Hepatocyte (in vitro differentiated cells): ENCODE measurements around the gene MYO5A. TPM values are rescaled to one million over a fixed set of nuclear protein-coding genes. Genes with fewer than 3 reads are reported as not detected.

Experiments used
- DNase-seq: peaks from one replicate; pipeline ENCODE4 v3.0.0-alpha.2; 2016; ENCODE audit warnings: low spot score
- H2AFZ ChIP-seq: fragments of 200-600 bp; sonication (generic); 2 replicates; pipeline ENCODE4 v1.6.0; 2016; ENCODE audit warnings: antibody characterized with exemption, mild to moderate bottlenecking
- H3K27ac ChIP-seq: fragments of 200-600 bp; sonication (generic); 2 replicates; pipeline ENCODE4 v1.5.1; 2016; ENCODE audit warnings: mild to moderate bottlenecking
- H3K27me3 ChIP-seq: fragments of 200-600 bp; sonication (generic); 2 replicates; pipeline ENCODE4 v1.6.1; 2016
- H3K36me3 ChIP-seq: fragments of 200-600 bp; sonication (generic); replicated peaks from 2 replicates; pipeline ENCODE4 v1.5.1; 2016; ENCODE audit warnings: low read depth; ENCODE audit not compliant: insufficient read depth
- H3K4me1 ChIP-seq: fragments of 200-600 bp; sonication (generic); 2 replicates; pipeline ENCODE4 v1.5.1; 2016; ENCODE audit warnings: mild to moderate bottlenecking, moderate library complexity; ENCODE audit not compliant: insufficient read depth
- H3K4me2 ChIP-seq: fragments of 200-600 bp; sonication (generic); 2 replicates; pipeline ENCODE4 v1.6.0; 2016
- H3K4me3 ChIP-seq: fragments of 200-600 bp; sonication (generic); 2 replicates; pipeline ENCODE4 v1.5.1; 2016; ENCODE audit warnings: mild to moderate bottlenecking
- H3K79me2 ChIP-seq: fragments of 200-600 bp; sonication (generic); 2 replicates; pipeline ENCODE4 v1.6.0; 2017; ENCODE audit warnings: mild to moderate bottlenecking
- H3K9me2 ChIP-seq: fragments of 200-600 bp; sonication (generic); replicated peaks from 2 replicates; pipeline ENCODE4 v1.6.0; 2017; ENCODE audit warnings: mild to moderate bottlenecking; ENCODE audit not compliant: insufficient read depth
- H3K9me3 ChIP-seq: fragments of 200-600 bp; sonication (generic); 2 replicates; pipeline ENCODE4 v1.5.1; 2016; ENCODE audit warnings: low read depth, mild to moderate bottlenecking
- H4K20me1 ChIP-seq: fragments of 200-600 bp; sonication (generic); 2 replicates; pipeline ENCODE4 v1.6.0; 2016; ENCODE audit warnings: mild to moderate bottlenecking; ENCODE audit not compliant: insufficient read depth, poor library complexity, severe bottlenecking
- CTCF ChIP-seq: fragments of 200-600 bp; sonication (generic); IDR thresholded peaks from 2 replicates; pipeline ENCODE4 v1.5.1; 2016; ENCODE audit warnings: antibody characterized with exemption, mild to moderate bottlenecking; ENCODE audit not compliant: poor library complexity
- EZH2 ChIP-seq: fragments of 200-600 bp; sonication (generic); IDR thresholded peaks from 2 replicates; pipeline ENCODE4 v1.6.1; 2016; ENCODE audit warnings: antibody characterized with exemption, mild to moderate bottlenecking, borderline replicate concordance
- EZH2phosphoT487 ChIP-seq: fragments of 200-600 bp; sonication (generic); IDR thresholded peaks from one replicate; pipeline ENCODE4 v1.6.1; 2018; ENCODE audit warnings: antibody characterized with exemption, mild to moderate bottlenecking, low read depth, moderate library complexity; ENCODE audit not compliant: unreplicated experiment, severe bottlenecking
- WGBS: methylation state at CpG from one replicate; pipeline ENCODE4 v1.1.6; 2016; ENCODE audit warnings: low lambda C conversion rate; ENCODE audit errors: missing lambda C conversion rate; 5-methylcytosine and 5-hydroxymethylcytosine counted together
- polyA plus RNA-seq: library from polyadenylated mRNA; unstranded; fragments of >200 nt; fragmentation: Nextera tagmentation; extraction: Ambion mirVana; gene quantifications from 2 replicates; pipeline ENCODE4 v1.2.1, GENCODE V29; 2016
- total RNA-seq: library from RNA; depleted of rRNA; stranded (reverse); fragments of >200 nt; gene quantifications from 2 replicates; pipeline ENCODE4 v1.2.3, GENCODE V29; 2014

Gene MYO5A
- total and polyA plus RNA-seq, 2 experiments from 2014 or later = 3.7 to 14.8 TPM

GRCh38 chr15:52336529-52336928 lies 192.2 kb downstream of the MYO5A start:
- peak; percentile 14 for TF ChIP-seq CTCF
- no peak for TF ChIP-seq EZH2
- TF ChIP-seq EZH2phosphoT487 = no peak
- Histone ChIP-seq H2AFZ (no peak overlapping the region), H3K4me2 (no peak overlapping the region), H3K27ac (no peak overlapping the region), H3K4me1 (no peaks in the 10 kb centered on the region), H3K36me3 (no peaks in the 10 kb centered on the region), H4K20me1 (no peaks in the 10 kb centered on the region), H3K9me3 (no peaks in the 10 kb centered on the region), H3K4me3 (no peak overlapping the region), H3K9me2 (no peaks in the 10 kb centered on the region), H3K79me2 (no peaks in the 10 kb centered on the region), H3K27me3 (no peaks in the 10 kb centered on the region)
- WGBS = 55% methylated on average over 4 of the region's 4 CpGs
- DNase-seq = no peak

- TF ChIP-seq EZH2 (no peak), EZH2phosphoT487 (no peak), CTCF (no peak)
- WGBS = 79% methylated on average over 3 of the region's 3 CpGs
These were observed 194.1 kb downstream of the MYO5A start for GRCh38 chr15:52334491-52335160.

GRCh38 chr15:52331490-52332240 lies 197.0 kb downstream of the MYO5A start:
- Histone ChIP-seq H3K36me3 (no peaks in the 10 kb centered on the region), H3K9me3 (no peaks in the 10 kb centered on the region), H3K9me2 (no peaks in the 10 kb centered on the region), H3K4me2 (no peak overlapping the region), H4K20me1 (no peaks in the 10 kb centered on the region), H3K4me1 (no peaks in the 10 kb centered on the region), H3K27me3 (no peaks in the 10 kb centered on the region), H3K4me3 (no peak overlapping the region), H3K27ac (no peak overlapping the region), H2AFZ (no peak overlapping the region), H3K79me2 (no peaks in the 10 kb centered on the region)
- peak; percentile 45 for DNase-seq
- WGBS = 69% methylated on average over 6 of the region's 6 CpGs
- TF ChIP-seq CTCF (peak; percentile 49), EZH2 (no peak)

More at GRCh38 chr15:52334491-52335160, 194.1 kb downstream of the MYO5A start:
- peak overlapping the region; percentile 10 for H3K27ac ChIP-seq
- no peaks in the 10 kb centered on the region for H3K27me3 ChIP-seq
- no peak overlapping the region for H2AFZ ChIP-seq
- H3K36me3 ChIP-seq = no peaks in the 10 kb centered on the region
- DNase-seq = no peak
- H3K4me3 ChIP-seq = no peak overlapping the region
- H3K79me2 ChIP-seq = no peaks in the 10 kb centered on the region
- no peaks in the 10 kb centered on the region for H3K9me2 ChIP-seq
- no peaks in the 10 kb centered on the region for H4K20me1 ChIP-seq
- H3K4me2 ChIP-seq = no peak overlapping the region
- H3K9me3 ChIP-seq = no peaks in the 10 kb centered on the region
- no peaks in the 10 kb centered on the region for H3K4me1 ChIP-seq
